Mesendoderm (in vitro differentiated cells): ENCODE measurements around the gene OR1N2.

Experiments
- DNase-seq: peaks from one replicate; pipeline ENCODE4 v3.0.0; 2013
- H2AK5ac ChIP-seq: 2 replicates; pipeline ENCODE4 v1.6.1; 2013; ENCODE audit warnings: low read length, inconsistent platforms
- H2BK120ac ChIP-seq: 2 replicates; pipeline ENCODE4 v1.6.1; 2013; ENCODE audit warnings: low read depth, mild to moderate bottlenecking, low read length, moderate library complexity, mixed read lengths
- H2BK15ac ChIP-seq: replicated peaks from 2 replicates; pipeline ENCODE4 v1.6.1; 2013; ENCODE audit warnings: low read depth, mild to moderate bottlenecking, moderate library complexity
- H2BK5ac ChIP-seq: 2 replicates; pipeline ENCODE4 v1.6.1; 2013; ENCODE audit warnings: low read length, inconsistent platforms
- H3K18ac ChIP-seq: 2 replicates; pipeline ENCODE4 v1.6.1; 2013; ENCODE audit warnings: mild to moderate bottlenecking, low read length, mixed read lengths
- H3K23ac ChIP-seq: one replicate; pipeline ENCODE4 v1.6.1; 2013; ENCODE audit warnings: low read length
- H3K27ac ChIP-seq: 2 replicates; pipeline ENCODE4 v1.5.1; 2013; ENCODE audit warnings: low read depth, mild to moderate bottlenecking, inconsistent platforms, low read length, moderate library complexity
- H3K27me3 ChIP-seq: 2 replicates; pipeline ENCODE4 v1.6.1; 2013; ENCODE audit warnings: low read length, control low read depth, mild to moderate bottlenecking, inconsistent platforms; ENCODE audit not compliant: insufficient read depth, poor library complexity
- H3K36me3 ChIP-seq: 2 replicates; pipeline ENCODE4 v1.6.1; 2013; ENCODE audit warnings: low read length, inconsistent platforms; ENCODE audit not compliant: control insufficient read depth, insufficient read depth
- H3K4ac ChIP-seq: one replicate; pipeline ENCODE4 v1.6.1; 2013; ENCODE audit warnings: low read depth, mild to moderate bottlenecking, low read length, moderate library complexity
- H3K4me1 ChIP-seq: 2 replicates; pipeline ENCODE4 v1.6.1; 2013; ENCODE audit warnings: low read depth, low read length, inconsistent platforms; ENCODE audit not compliant: control insufficient read depth
- H3K4me2 ChIP-seq: 2 replicates; pipeline ENCODE4 v1.6.1; 2013; ENCODE audit warnings: low read length
- H3K4me3 ChIP-seq: 2 replicates; pipeline ENCODE4 v1.5.1; 2013; ENCODE audit warnings: mild to moderate bottlenecking, low read length
- H3K56ac ChIP-seq: one replicate; pipeline ENCODE4 v1.6.1; 2013; ENCODE audit warnings: low read length
- H3K79me1 ChIP-seq: 2 replicates; pipeline ENCODE4 v1.6.1; 2013; ENCODE audit warnings: low read length, inconsistent platforms
- H3K79me2 ChIP-seq: 2 replicates; pipeline ENCODE4 v1.6.1; 2013; ENCODE audit warnings: mild to moderate bottlenecking, low read length; ENCODE audit not compliant: control insufficient read depth, insufficient read depth
- H3K9ac ChIP-seq: 2 replicates; pipeline ENCODE4 v1.6.1; 2013; ENCODE audit warnings: low read length, inconsistent platforms
- H4K5ac ChIP-seq: one replicate; pipeline ENCODE4 v1.6.1; 2013; ENCODE audit warnings: low read length
- H4K8ac ChIP-seq: one replicate; pipeline ENCODE4 v1.6.1; 2013; ENCODE audit warnings: low read depth, mild to moderate bottlenecking, control low read depth, low read length, moderate library complexity
- WGBS: extraction: QIAGEN DNeasy Blood & Tissue Kit; methylation state at CpG from one replicate; pipeline ENCODE4 v1.1.7; 2013; ENCODE audit warnings: low lambda C conversion rate, missing lambda C conversion rate; ENCODE audit not compliant: insufficient coverage; ENCODE audit errors: extremely low coverage; 5-methylcytosine and 5-hydroxymethylcytosine counted together

OR1N2 gene

GRCh38 chr9:122538757-122539156, 14.2 kb upstream of the OR1N2 start:
- no peaks in the 10 kb centered on the region for H3K79me1 ChIP-seq
- H3K36me3 ChIP-seq: no peaks in the 10 kb centered on the region
- no peak overlapping the region for H2BK15ac ChIP-seq
- H3K9ac ChIP-seq: no peak overlapping the region
- H3K4ac ChIP-seq: no peak overlapping the region
- no peak overlapping the region for H3K4me2 ChIP-seq
- H3K18ac ChIP-seq: no peak overlapping the region
- no peak overlapping the region for H3K56ac ChIP-seq
- DNase-seq: no peak
- H4K8ac ChIP-seq: no peak overlapping the region
- no peak overlapping the region for H2AK5ac ChIP-seq
- H3K27me3 ChIP-seq: no peaks in the 10 kb centered on the region
- no peak overlapping the region for H2BK5ac ChIP-seq
- H4K5ac ChIP-seq: no peak overlapping the region
- no peaks in the 10 kb centered on the region for H3K4me1 ChIP-seq
- H3K4me3 ChIP-seq: no peak overlapping the region
- no peak overlapping the region for H2BK120ac ChIP-seq
- WGBS: no CpG with 5 or more reads among the region's 2 CpGs
- H3K23ac ChIP-seq: no peak overlapping the region
- H3K27ac ChIP-seq: no peak overlapping the region
- H3K79me2 ChIP-seq: no peaks in the 10 kb centered on the region

DNA sequence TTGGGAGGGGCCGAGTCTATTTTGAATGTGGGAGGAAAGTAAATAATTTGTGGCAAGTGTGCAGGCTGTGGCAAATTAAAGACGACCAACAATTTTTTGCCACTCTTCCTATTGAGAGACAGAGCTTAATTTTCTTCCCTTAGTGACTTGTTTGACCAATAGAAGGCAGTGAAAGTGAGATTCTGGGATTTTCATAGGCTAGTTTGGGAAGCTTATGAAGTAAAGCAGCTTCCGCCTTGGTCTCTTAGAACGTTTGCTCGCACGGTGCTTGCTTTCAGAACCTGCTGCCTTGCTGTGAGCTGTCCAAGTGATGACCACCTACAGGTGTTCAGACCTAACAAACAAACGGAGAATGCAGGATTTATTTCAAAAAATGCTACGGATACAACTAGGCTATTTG, 6.7 kb upstream of the OR1N2 start:
- Histone ChIP-seq H3K79me2 (no peaks in the 10 kb centered on the region), H2BK15ac (no peak overlapping the region)

GRCh38 chr9:122551371-122551770, 1.5 kb upstream of the OR1N2 start:
- Histone ChIP-seq H3K23ac (no peak overlapping the region), H3K79me2 (no peaks in the 10 kb centered on the region), H3K36me3 (no peaks in the 10 kb centered on the region), H2AK5ac (no peak overlapping the region), H3K4me2 (no peak overlapping the region), H3K4me1 (no peaks in the 10 kb centered on the region), H4K5ac (no peak overlapping the region), H3K18ac (no peak overlapping the region), H2BK5ac (no peak overlapping the region), H3K9ac (no peak overlapping the region), H4K8ac (no peak overlapping the region), H3K4me3 (no peak overlapping the region), H3K56ac (no peak overlapping the region), H3K27ac (no peak overlapping the region), H3K4ac (no peak overlapping the region), H2BK120ac (no peak overlapping the region), H2BK15ac (no peak overlapping the region), H3K27me3 (no peaks in the 10 kb centered on the region), H3K79me1 (no peaks in the 10 kb centered on the region)
- no CpG with 5 or more reads among the region's 5 CpGs for WGBS
- no peak for DNase-seq

More for the DNA sequence above, 6.7 kb upstream of the OR1N2 start:
- Histone ChIP-seq H3K79me1 (no peaks in the 10 kb centered on the region), H2BK5ac (no peak overlapping the region), H3K27me3 (no peaks in the 10 kb centered on the region), H3K4me3 (no peak overlapping the region), H3K27ac (no peak overlapping the region), H3K36me3 (no peaks in the 10 kb centered on the region), H3K23ac (no peak overlapping the region), H3K9ac (no peak overlapping the region), H3K4me2 (no peak overlapping the region), H3K56ac (no peak overlapping the region), H4K5ac (no peak overlapping the region), H2BK120ac (no peak overlapping the region), H3K4me1 (no peaks in the 10 kb centered on the region), H3K4ac (no peak overlapping the region), H3K18ac (no peak overlapping the region), H4K8ac (no peak overlapping the region), H2AK5ac (no peak overlapping the region)
- no peak for DNase-seq
- no CpG with 5 or more reads among the region's 8 CpGs for WGBS

DNA sequence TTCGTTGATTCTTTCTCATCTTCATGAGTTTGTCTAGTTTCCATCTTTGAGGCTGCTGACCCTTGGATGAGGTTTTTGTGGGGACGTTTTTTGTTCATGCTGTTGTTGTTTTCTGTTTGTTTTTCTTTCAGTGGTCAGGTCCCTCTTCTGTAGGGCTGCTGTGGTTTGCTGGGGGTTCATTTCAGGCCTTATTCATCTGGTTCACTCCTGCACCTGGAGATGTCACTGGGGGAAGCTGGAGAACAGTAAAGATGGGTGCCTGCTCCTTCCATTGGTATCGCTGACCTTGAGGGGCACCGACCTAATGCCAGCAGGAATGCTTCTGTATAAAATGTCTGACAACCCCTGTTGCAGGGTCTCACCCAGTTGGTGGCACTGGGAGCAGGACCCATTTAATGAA, 8.5 kb downstream of the OR1N2 start:
- H3K23ac ChIP-seq: no peak overlapping the region
- H2BK15ac ChIP-seq: no peak overlapping the region
- no peak overlapping the region for H3K9ac ChIP-seq
- H3K56ac ChIP-seq: no peak overlapping the region
- no peak overlapping the region for H3K18ac ChIP-seq
- H2AK5ac ChIP-seq: no peak overlapping the region
- DNase-seq: no peak
- H3K27ac ChIP-seq: no peak overlapping the region
- H2BK120ac ChIP-seq: no peak overlapping the region
- H3K4me2 ChIP-seq: no peak overlapping the region
- no peaks in the 10 kb centered on the region for H3K79me1 ChIP-seq
- WGBS: no CpG with 5 or more reads among the region's 4 CpGs
- no peak overlapping the region for H2BK5ac ChIP-seq
- no peaks in the 10 kb centered on the region for H3K4me1 ChIP-seq
- H3K4ac ChIP-seq: no peak overlapping the region
- H4K8ac ChIP-seq: no peak overlapping the region
- H4K5ac ChIP-seq: no peak overlapping the region
- no peak overlapping the region for H3K4me3 ChIP-seq
- no peaks in the 10 kb centered on the region for H3K36me3 ChIP-seq
- H3K79me2 ChIP-seq: no peaks in the 10 kb centered on the region
- H3K27me3 ChIP-seq: no peaks in the 10 kb centered on the region

DNA sequence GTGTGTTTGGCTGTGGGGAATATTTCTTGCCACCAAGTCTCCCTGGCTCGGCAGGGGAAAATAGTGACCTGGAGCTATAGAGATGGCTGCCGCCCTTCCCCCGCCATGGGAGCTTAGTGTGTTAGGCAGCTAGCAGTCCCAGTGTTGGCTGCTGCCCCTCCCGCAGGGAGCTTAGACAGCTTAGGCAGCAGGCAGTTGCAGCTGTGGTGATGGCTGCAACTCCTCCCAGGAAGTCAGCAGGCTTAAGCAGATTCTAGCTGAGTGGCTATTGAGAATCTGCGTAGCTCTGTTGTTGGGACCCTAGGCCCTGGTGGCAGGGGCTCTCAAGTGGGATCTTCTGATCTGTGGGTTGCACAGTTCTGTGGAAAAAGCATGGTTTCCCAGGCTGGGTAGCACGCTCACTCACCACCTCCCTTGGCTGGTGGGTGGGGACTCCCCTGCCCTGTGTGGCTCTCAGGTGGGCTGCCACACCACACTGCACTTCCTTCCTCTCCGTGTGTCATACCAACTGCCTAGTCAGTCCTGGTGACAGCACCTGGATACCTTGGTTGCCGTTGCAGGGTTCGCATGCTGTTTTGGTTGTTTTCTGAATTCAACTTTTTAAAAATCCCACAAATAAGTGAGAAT, 9.3 kb downstream of the OR1N2 start:
- no peak overlapping the region for H3K9ac ChIP-seq
- H3K4me2 ChIP-seq: no peak overlapping the region
- H3K4ac ChIP-seq: no peak overlapping the region
- no peak overlapping the region for H2AK5ac ChIP-seq
- no peak overlapping the region for H2BK5ac ChIP-seq
- H4K8ac ChIP-seq: no peak overlapping the region
- DNase-seq: no peak
- H4K5ac ChIP-seq: no peak overlapping the region
- H3K27ac ChIP-seq: no peak overlapping the region
- no peaks in the 10 kb centered on the region for H3K27me3 ChIP-seq
- H3K79me1 ChIP-seq: no peaks in the 10 kb centered on the region
- no peak overlapping the region for H3K23ac ChIP-seq
- no peaks in the 10 kb centered on the region for H3K4me1 ChIP-seq
- H3K36me3 ChIP-seq: no peaks in the 10 kb centered on the region
- no peaks in the 10 kb centered on the region for H3K79me2 ChIP-seq
- H3K18ac ChIP-seq: no peak overlapping the region
- H3K4me3 ChIP-seq: no peak overlapping the region
- no peak overlapping the region for H3K56ac ChIP-seq
- no CpG with 5 or more reads among the region's 9 CpGs for WGBS
- no peak overlapping the region for H2BK15ac ChIP-seq
- H2BK120ac ChIP-seq: no peak overlapping the region

- WGBS: no CpG with 5 or more reads among the region's 4 CpGs
- Histone ChIP-seq H3K4me2 (no peak overlapping the region), H4K8ac (no peak overlapping the region), H3K27ac (no peak overlapping the region), H3K36me3 (no peaks in the 10 kb centered on the region), H3K4me3 (no peak overlapping the region), H3K9ac (no peak overlapping the region), H3K23ac (no peak overlapping the region), H3K4me1 (no peaks in the 10 kb centered on the region), H2BK15ac (no peak overlapping the region), H4K5ac (no peak overlapping the region), H3K56ac (no peak overlapping the region), H3K4ac (no peak overlapping the region), H2AK5ac (no peak overlapping the region), H2BK5ac (no peak overlapping the region), H3K79me2 (no peaks in the 10 kb centered on the region), H3K27me3 (no peaks in the 10 kb centered on the region), H2BK120ac (no peak overlapping the region), H3K18ac (no peak overlapping the region), H3K79me1 (no peaks in the 10 kb centered on the region)
- no peak for DNase-seq
Measured at GRCh38 chr9:122567901-122568300, 15.0 kb downstream of the OR1N2 start.
